Astrocyte (in vitro differentiated cells and primary cell): ENCODE results near the gene UACA. TPM values are rescaled to one million over a fixed set of nuclear protein-coding genes. Genes with fewer than 3 reads are reported as not detected.
A peak's percentile ranks its signal among the peaks of the same experiment; 100 is the strongest.

Source experiments
- DNase-seq: peaks from one replicate; pipeline ENCODE4 v3.0.0-alpha.2; 2010; ENCODE audit warnings: low read depth
- FAIRE-seq: peaks from 2 replicates; lab custom pipeline; 2011; peaks lifted over from hg19 to GRCh38; lab: Jason Lieb, UNC
- H2AFZ ChIP-seq: 2 replicates; pipeline ENCODE4 v1.6.0; 2012; ENCODE audit warnings: low read depth, low read length, inconsistent platforms
- H3K27ac ChIP-seq: 2 replicates; pipeline ENCODE4 v1.5.1; 2011; ENCODE audit warnings: low read depth, low read length, inconsistent platforms
- H3K27me3 ChIP-seq: 2 replicates; pipeline ENCODE4 v1.6.0; 2011; ENCODE audit warnings: low read length, inconsistent platforms; ENCODE audit not compliant: insufficient read depth
- H3K36me3 ChIP-seq: 2 replicates; pipeline ENCODE4 v1.5.1; 2011; ENCODE audit warnings: low read length, inconsistent platforms; ENCODE audit not compliant: insufficient read depth
- H3K4me1 ChIP-seq: 2 replicates; pipeline ENCODE4 v1.5.1; 2011; ENCODE audit warnings: low read length, inconsistent platforms; ENCODE audit not compliant: insufficient read depth
- H3K4me2 ChIP-seq: 2 replicates; pipeline ENCODE4 v1.6.0; 2012; ENCODE audit warnings: low read length, inconsistent platforms
- H3K4me3 ChIP-seq: 2 replicates; pipeline ENCODE4 v1.5.1; 2011; ENCODE audit warnings: low read depth, mild to moderate bottlenecking, low read length, inconsistent platforms; ENCODE audit not compliant: insufficient read depth
- H3K79me2 ChIP-seq: 2 replicates; pipeline ENCODE4 v1.6.0; 2012; ENCODE audit warnings: mild to moderate bottlenecking, low read length, inconsistent platforms; ENCODE audit not compliant: insufficient read depth
- H3K9ac ChIP-seq: 2 replicates; pipeline ENCODE4 v1.6.0; 2012; ENCODE audit warnings: mild to moderate bottlenecking, low read length, inconsistent platforms
- H3K9me3 ChIP-seq: 2 replicates; pipeline ENCODE4 v1.5.1; 2012; ENCODE audit warnings: low read depth, mild to moderate bottlenecking, low read length, inconsistent platforms; ENCODE audit not compliant: insufficient read depth
- H4K20me1 ChIP-seq: 2 replicates; pipeline ENCODE4 v1.6.0; 2012; ENCODE audit warnings: low read length, inconsistent platforms; ENCODE audit not compliant: insufficient read depth
- H3K27ac Mint-ChIP-seq: one replicate; pipeline ENCODE4 v1.8.0; 2021; ENCODE audit warnings: mild to moderate bottlenecking, mixed read lengths; ENCODE audit not compliant: unreplicated experiment
- H3K27me3 Mint-ChIP-seq: one replicate; pipeline ENCODE4 v1.8.0; 2021; ENCODE audit warnings: low read depth, mixed read lengths; ENCODE audit not compliant: unreplicated experiment
- H3K36me3 Mint-ChIP-seq: one replicate; pipeline ENCODE4 v1.8.0; 2021; ENCODE audit warnings: low read depth, mixed read lengths; ENCODE audit not compliant: unreplicated experiment
- H3K4me1 Mint-ChIP-seq: one replicate; pipeline ENCODE4 v1.8.0; 2021; ENCODE audit warnings: low read depth, mixed read lengths; ENCODE audit not compliant: unreplicated experiment
- H3K4me3 Mint-ChIP-seq: one replicate; pipeline ENCODE4 v1.8.0; 2021; ENCODE audit warnings: mild to moderate bottlenecking, moderate library complexity, mixed read lengths; ENCODE audit not compliant: unreplicated experiment
- H3K9me3 Mint-ChIP-seq: one replicate; pipeline ENCODE4 v1.8.0; 2021; ENCODE audit warnings: mild to moderate bottlenecking, mixed read lengths; ENCODE audit not compliant: unreplicated experiment
- CTCF ChIP-seq: IDR thresholded peaks from 2 replicates; pipeline ENCODE4 v1.5.1; 2011; ENCODE audit warnings: low read depth, mild to moderate bottlenecking, inconsistent platforms, low read length, moderate library complexity; ENCODE audit not compliant: insufficient read depth
- EZH2 ChIP-seq: IDR thresholded peaks from 2 replicates; pipeline ENCODE4 v1.6.1; 2012; ENCODE audit warnings: mild to moderate bottlenecking, low read length, inconsistent platforms; ENCODE audit not compliant: insufficient read depth
- total RNA-seq: library from RNA; stranded (reverse); gene quantifications from 2 replicates; pipeline ENCODE4 v1.2.1, GENCODE V29; 2021

Gene UACA
- total RNA-seq, 1 donor from 2014 or later, result 168 TPM

DNA sequence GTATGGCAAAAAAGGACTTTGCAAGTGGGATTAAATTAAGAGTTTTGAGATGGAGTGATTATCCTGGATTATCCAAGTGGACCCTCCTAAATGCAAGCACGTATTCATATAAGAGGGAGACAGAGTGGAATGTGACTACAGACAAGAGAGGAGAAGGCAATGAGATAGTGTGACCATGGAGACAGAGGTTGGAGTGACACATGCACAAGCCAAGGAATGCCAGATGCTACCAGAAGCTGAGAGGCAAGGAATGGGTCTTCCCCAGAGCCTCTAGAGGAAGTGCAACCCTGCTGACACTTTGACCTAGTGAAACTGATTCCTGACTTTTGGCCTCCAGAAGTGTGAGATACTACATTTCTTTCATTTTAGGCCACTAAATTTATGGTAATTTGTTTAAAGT is 117.2 kb downstream of the UACA start:
- no peak overlapping the region for H3K4me2 ChIP-seq
- no peak overlapping the region for H3K4me3 ChIP-seq
- Mint-ChIP-seq H3K4me1 (peaks cover 19% of the 10 kb centered on the region), H3K9me3 (no peaks in the 10 kb centered on the region), H3K4me3 (no peak overlapping the region), H3K27me3 (no peaks in the 10 kb centered on the region), H3K27ac (no peak overlapping the region), H3K36me3 (peaks cover 3% of the 10 kb centered on the region)
- H3K79me2 ChIP-seq, result no peaks in the 10 kb centered on the region
- no peaks in the 10 kb centered on the region for H3K9me3 ChIP-seq
- H3K9ac ChIP-seq, result no peak overlapping the region
- DNase-seq (no peak), FAIRE-seq (no peak)
- H3K36me3 ChIP-seq, result no peaks in the 10 kb centered on the region
- H3K27ac ChIP-seq, result no peak overlapping the region
- peaks cover 7% of the 10 kb centered on the region for H3K4me1 ChIP-seq
- H2AFZ ChIP-seq, result no peak overlapping the region
- peaks cover 6% of the 10 kb centered on the region for H4K20me1 ChIP-seq
- TF ChIP-seq CTCF (no peak), EZH2 (no peak)
- no peaks in the 10 kb centered on the region for H3K27me3 ChIP-seq

DNA sequence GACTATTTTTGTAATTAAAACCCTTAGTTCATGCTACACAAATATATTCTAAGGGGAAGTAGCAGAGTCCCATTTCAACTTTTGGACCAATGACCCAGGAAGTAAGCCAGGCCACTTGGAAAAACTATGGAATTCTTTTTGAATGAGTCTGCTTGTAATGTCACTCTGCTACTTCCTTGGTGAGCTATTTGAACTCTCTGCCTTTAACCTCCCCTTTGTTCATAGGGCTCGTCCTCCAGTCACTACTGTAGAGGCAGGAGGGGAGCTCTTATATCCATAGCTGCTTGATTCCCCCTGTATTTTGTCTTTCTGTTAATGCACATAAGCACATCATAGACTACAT is 119.6 kb downstream of the UACA start:
- DNase-seq (peak; percentile 38), FAIRE-seq (no peak)
- H3K27ac Mint-ChIP-seq, result no peak overlapping the region
- H3K27me3 Mint-ChIP-seq, result no peaks in the 10 kb centered on the region
- no peak overlapping the region for H3K4me3 Mint-ChIP-seq
- no peaks in the 10 kb centered on the region for H3K27me3 ChIP-seq
- no peaks in the 10 kb centered on the region for H3K9me3 Mint-ChIP-seq
- no peak overlapping the region for H3K9ac ChIP-seq
- peaks cover 7% of the 10 kb centered on the region for H3K4me1 ChIP-seq
- H3K4me2 ChIP-seq, result peak overlapping the region; percentile 45
- H3K27ac ChIP-seq, result no peak overlapping the region
- H3K79me2 ChIP-seq, result no peaks in the 10 kb centered on the region
- no peaks in the 10 kb centered on the region for H4K20me1 ChIP-seq
- H3K4me3 ChIP-seq, result peak overlapping the region; percentile 9
- no peak overlapping the region for H2AFZ ChIP-seq
- H3K36me3 ChIP-seq, result no peaks in the 10 kb centered on the region
- peaks cover 19% of the 10 kb centered on the region for H3K4me1 Mint-ChIP-seq
- no peaks in the 10 kb centered on the region for H3K9me3 ChIP-seq
- peaks cover 6% of the 10 kb centered on the region for H3K36me3 Mint-ChIP-seq
- no peak for TF ChIP-seq EZH2
- TF ChIP-seq CTCF, result no peak

- no peaks in the 10 kb centered on the region for H3K36me3 ChIP-seq
- H3K4me1 ChIP-seq, result peaks cover 7% of the 10 kb centered on the region
- Mint-ChIP-seq H3K36me3 (peaks cover 10% of the 10 kb centered on the region), H3K4me1 (peaks cover 19% of the 10 kb centered on the region), H3K4me3 (no peak overlapping the region), H3K27ac (no peak overlapping the region), H3K9me3 (no peaks in the 10 kb centered on the region), H3K27me3 (peaks cover 4% of the 10 kb centered on the region)
- no peaks in the 10 kb centered on the region for H3K79me2 ChIP-seq
- no peak overlapping the region for H3K27ac ChIP-seq
- no peak overlapping the region for H3K4me3 ChIP-seq
- no peaks in the 10 kb centered on the region for H3K27me3 ChIP-seq
- H2AFZ ChIP-seq, result no peak overlapping the region
- no peak for DNase-seq
- FAIRE-seq, result no peak
- no peaks in the 10 kb centered on the region for H4K20me1 ChIP-seq
- H3K9ac ChIP-seq, result no peak overlapping the region
- TF ChIP-seq EZH2, result no peak
- TF ChIP-seq CTCF, result no peak
- no peaks in the 10 kb centered on the region for H3K9me3 ChIP-seq
- peak overlapping the region; percentile 45 for H3K4me2 ChIP-seq
These were observed 120.1 kb downstream of the UACA start for GRCh38 chr15:70643106-70643782.
